Tibial artery (tissue), 4 donors: ENCODE data around the gene POU2F1.

Experiments used
- DNase-seq, 2 donors: peaks; one replicate each; pipeline ENCODE4 v3.0.0-alpha.2; 2019
- H3K27ac ChIP-seq, 2 donors: fragments of 200-600 bp; sonication (generic) in 1 of 2; 1 replicate in 1 of 2; 2 replicates in 1 of 2; pipeline ENCODE4 v1.5.1; 2018 to 2019; ENCODE audit warnings: mild to moderate bottlenecking in 1 of 2
- H3K27me3 ChIP-seq, 2 donors: fragments of 200-600 bp; sonication (generic) in 1 of 2; one replicate each; pipeline versions ENCODE4 v1.5.1 to v1.6.0; 2016 to 2019
- H3K36me3 ChIP-seq, 3 donors: fragments of 200-600 bp; sonication (generic) in 2 of 3; one replicate each; pipeline ENCODE4 v1.5.1; 2016 to 2019; ENCODE audit warnings: mild to moderate bottlenecking in 2 of 3
- H3K4me1 ChIP-seq, 4 donors: fragments of 200-600 bp; sonication (generic) in 2 of 4; 1 replicate in 3 of 4; 2 replicates in 1 of 4; pipeline ENCODE4 v1.5.1; 2016 to 2019
- H3K4me3 ChIP-seq, 2 donors: fragments of 200-600 bp; sonication (generic) in 1 of 2; 1 replicate in 1 of 2; 2 replicates in 1 of 2; pipeline ENCODE4 v1.5.1; 2018 to 2019; ENCODE audit warnings: mild to moderate bottlenecking in 2 of 2
- H3K9me3 ChIP-seq, 3 donors: fragments of 200-600 bp; sonication (generic) in 1 of 3; one replicate each; pipeline ENCODE4 v1.5.1; 2016 to 2019
- CTCF ChIP-seq, 2 experiments: fragments of 200-600 bp in 1 of 2; fragments of 450-650 bp in 1 of 2; IDR thresholded peaks; one replicate each; pipeline ENCODE4 v1.5.1; 2017 to 2019; ENCODE audit warnings: antibody characterized with exemption in 2 of 2, mild to moderate bottlenecking in 1 of 2, moderate library complexity in 1 of 2
- intact Hi-C: fragments of 100-400 bp; cut with DNase I; formaldehyde crosslinking; loops from one replicate; pipeline ENCODE4 v1.15.0; 2023; ENCODE audit warnings: low total_unique reads

POU2F1 gene

GRCh38 chr1:167274061-167274460 lies 53.4 kb downstream of the POU2F1 start:
- H3K27me3 ChIP-seq = no peaks in the 10 kb centered on the region
- no peak for TF ChIP-seq CTCF (IDR thresholded peaks at IDR 0.05)
- intact Hi-C loops = no loop called here
- H3K9me3 ChIP-seq = no peaks in the 10 kb centered on the region
- H3K36me3 ChIP-seq = no peaks in the 10 kb centered on the region
- H3K4me1 ChIP-seq = peaks cover 0 to 44% (median 3%) of the 10 kb centered on the region in 4 donors
- no peak for DNase-seq
- H3K27ac ChIP-seq = no peak overlapping the region
- no peak overlapping the region for H3K4me3 ChIP-seq

GRCh38 chr1:167276969-167277368 lies 56.3 kb downstream of the POU2F1 start:
- no peaks in the 10 kb centered on the region for H3K27me3 ChIP-seq
- peaks cover 0 to 36% (median 3%) of the 10 kb centered on the region in 4 donors for H3K4me1 ChIP-seq
- no peaks in the 10 kb centered on the region for H3K36me3 ChIP-seq
- no peak overlapping the region for H3K4me3 ChIP-seq
- H3K9me3 ChIP-seq = no peaks in the 10 kb centered on the region
- no peak for TF ChIP-seq CTCF (IDR thresholded peaks at IDR 0.05)
- DNase-seq = no peak
- intact Hi-C loops = no loop called here
- no peak overlapping the region for H3K27ac ChIP-seq

- Histone ChIP-seq H3K4me1 (peaks cover 0 to 22% (median under 1%) of the 10 kb centered on the region in 4 donors), H3K36me3 (no peaks in the 10 kb centered on the region), H3K4me3 (no peak overlapping the region), H3K27ac (no peak overlapping the region), H3K9me3 (no peaks in the 10 kb centered on the region), H3K27me3 (no peaks in the 10 kb centered on the region)
- no peak for DNase-seq
- intact Hi-C loops = no loop called here
- no peak for TF ChIP-seq CTCF (IDR thresholded peaks at IDR 0.05)
These were observed 57.8 kb downstream of the POU2F1 start for GRCh38 chr1:167278497-167278896.

- no peak for DNase-seq
- Histone ChIP-seq H3K4me3 (no peak overlapping the region), H3K27me3 (no peaks in the 10 kb centered on the region), H3K36me3 (no peaks in the 10 kb centered on the region), H3K9me3 (no peaks in the 10 kb centered on the region), H3K4me1 (peaks cover 0 to 11% (median 0%) of the 10 kb centered on the region in 4 donors), H3K27ac (no peak overlapping the region)
- TF ChIP-seq CTCF (IDR thresholded peaks at IDR 0.05) = no peak
- intact Hi-C loops = no loop called here
These were observed 60.2 kb downstream of the POU2F1 start for GRCh38 chr1:167280912-167281311.

- no peak for DNase-seq
- Histone ChIP-seq H3K4me3 (no peak overlapping the region), H3K36me3 (no peaks in the 10 kb centered on the region), H3K9me3 (no peaks in the 10 kb centered on the region), H3K27me3 (no peaks in the 10 kb centered on the region), H3K4me1 (peaks cover 0 to 44% (median 8%) of the 10 kb centered on the region in 4 donors), H3K27ac (no peak overlapping the region)
- TF ChIP-seq CTCF (IDR thresholded peaks at IDR 0.05) = no peak
- intact Hi-C loops = no loop called here
These were observed 67.8 kb downstream of the POU2F1 start for GRCh38 chr1:167288390-167289074.
